HG02852 (cell line): Measurements from ENCODE around the gene MCTP2.

Experiments
- ATAC-seq: cut with Tn5 transposase; IDR thresholded peaks from one replicate; pipeline ENCODE4 v1.9.1; 2021; ENCODE audit warnings: mild to moderate bottlenecking, moderate library complexity; ENCODE audit not compliant: unreplicated experiment

Gene MCTP2

DNA sequence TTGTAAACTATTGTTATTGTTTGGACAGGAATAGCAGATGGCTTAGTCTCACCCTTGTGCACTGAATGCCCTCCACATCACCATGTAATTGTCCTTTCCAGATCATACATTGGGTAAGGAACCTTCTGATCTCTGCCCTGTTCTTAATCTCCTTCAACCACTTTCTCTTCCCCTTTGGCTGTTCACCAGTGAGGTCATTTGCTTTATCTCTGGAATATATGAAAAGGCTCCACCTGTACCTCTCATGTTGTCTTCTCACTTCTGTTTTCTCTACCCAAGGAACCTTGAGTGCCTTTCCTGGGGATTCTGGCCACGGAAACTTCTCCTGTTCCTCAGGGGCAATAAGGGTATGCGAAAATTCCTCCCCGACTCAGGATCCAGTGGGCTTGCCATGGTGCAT lies 28.5 kb downstream of the MCTP2 start:
- no peak for ATAC-seq

DNA sequence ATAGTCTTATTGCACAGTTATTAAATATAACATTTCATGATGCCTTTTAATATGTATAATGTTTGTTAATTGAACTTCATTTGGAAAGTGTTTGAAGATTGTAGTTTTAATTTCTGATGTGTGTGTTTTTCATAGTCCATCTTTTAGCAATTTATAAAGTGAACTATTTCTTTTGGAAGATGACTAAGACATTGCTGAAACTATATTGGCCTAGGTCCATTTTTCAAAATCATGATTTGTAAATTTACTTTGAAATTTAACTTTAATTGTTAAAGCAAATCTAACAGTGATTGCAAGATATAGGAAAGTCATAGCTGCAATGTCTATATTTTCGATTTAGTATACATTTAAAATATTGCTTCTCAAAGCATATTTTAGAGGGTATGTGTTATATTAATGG lies 30.8 kb downstream of the MCTP2 start:
- ATAC-seq = no peak

DNA sequence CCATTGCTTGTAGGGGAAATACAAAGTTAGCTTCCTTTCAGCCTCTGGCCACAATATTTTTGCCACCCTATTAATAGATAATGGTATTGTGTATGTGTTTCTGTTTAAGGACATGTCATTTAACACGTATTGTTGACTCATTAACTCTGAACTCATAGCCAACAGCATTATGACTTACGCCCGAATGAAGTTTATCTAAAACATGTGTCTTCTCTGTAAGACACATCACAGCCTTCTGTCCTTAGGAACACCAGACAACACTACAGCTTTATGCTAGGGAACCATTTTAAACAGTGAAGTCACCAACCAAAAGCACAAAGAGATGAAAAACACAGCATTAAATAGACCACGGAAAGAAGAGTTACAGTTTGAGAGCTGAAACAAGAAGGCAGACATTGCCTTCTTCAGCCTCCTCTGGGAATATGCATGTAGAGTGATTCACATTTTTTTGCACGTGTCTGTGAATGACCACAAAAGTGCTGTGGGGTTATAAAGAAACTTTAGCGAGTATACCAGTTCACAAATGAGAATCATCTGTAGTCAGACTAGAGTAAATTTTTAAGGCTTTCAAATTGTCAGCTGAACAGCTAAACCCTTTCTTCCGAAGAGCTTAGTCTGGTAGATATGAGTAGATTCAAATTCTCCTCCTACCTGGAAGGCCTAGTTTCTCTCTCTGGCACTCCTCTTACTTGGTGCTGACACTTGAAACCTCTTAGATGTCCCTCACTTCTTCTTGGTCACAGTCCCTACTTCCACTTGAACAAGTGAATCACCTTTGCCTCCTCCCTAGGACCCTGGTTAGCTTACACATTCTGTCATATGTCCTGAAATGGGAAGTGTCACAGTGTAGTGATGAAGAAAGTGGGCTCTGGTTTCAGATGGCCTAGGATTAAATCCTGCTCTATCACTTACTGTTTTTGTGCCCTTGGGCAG lies 32.2 kb downstream of the MCTP2 start:
- peak; percentile 52 for ATAC-seq

DNA sequence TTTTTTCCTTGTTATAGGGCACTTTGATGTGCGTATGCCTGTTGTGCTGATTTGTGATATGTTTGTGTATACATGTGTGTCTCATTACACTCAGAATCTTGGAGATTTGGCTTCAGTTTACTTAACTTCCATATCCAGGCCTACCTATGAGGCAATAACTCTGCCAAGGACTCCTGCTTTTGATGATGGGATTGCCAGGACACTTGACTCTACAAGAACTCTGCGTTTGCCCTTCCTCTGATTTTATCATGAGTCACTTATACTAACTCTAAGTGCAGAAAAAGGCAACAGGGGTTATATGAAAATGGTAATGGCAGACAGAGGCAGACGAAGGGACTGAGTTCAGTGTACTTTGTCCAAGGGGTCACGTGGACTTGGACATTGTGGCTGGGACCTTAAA lies 33.6 kb downstream of the MCTP2 start:
- ATAC-seq = no peak

DNA sequence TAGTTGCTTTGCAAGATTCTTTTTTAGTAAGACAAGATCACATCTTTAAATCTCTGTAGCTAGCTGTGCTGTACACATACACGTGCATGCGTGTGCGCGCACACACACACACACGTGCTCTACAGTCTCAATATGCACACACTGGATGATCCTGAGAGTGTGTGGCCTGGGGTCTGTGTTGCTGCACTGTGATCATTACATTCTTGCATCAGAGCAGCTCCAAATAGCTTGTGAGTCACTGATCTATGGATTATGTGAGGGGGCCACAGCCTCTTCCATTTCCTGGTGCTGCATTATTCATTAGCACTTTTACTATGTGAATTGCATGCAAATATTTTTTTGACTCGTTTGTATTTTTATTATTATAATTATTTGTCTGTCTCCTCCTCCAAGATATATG lies 34.6 kb downstream of the MCTP2 start:
- no peak for ATAC-seq

DNA sequence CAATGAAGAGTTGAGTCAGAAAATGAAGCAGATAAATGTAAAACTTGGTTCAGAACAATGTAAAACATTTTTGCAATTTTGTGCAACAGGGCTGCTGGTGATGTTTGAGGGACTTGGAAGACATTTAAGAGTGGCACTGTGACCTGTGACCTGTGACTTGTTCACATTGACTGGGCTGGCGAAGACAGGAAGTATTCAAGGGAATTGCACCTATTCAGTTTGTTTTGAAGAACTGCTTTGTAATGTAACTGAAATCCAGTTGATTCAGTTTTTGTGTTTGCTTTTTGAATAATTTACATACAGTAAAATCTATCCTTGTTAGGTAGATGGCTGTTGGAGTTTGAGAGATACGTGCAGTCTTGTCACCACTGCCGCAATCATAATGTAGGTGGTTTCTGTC lies 35.4 kb downstream of the MCTP2 start:
- ATAC-seq = no peak

DNA sequence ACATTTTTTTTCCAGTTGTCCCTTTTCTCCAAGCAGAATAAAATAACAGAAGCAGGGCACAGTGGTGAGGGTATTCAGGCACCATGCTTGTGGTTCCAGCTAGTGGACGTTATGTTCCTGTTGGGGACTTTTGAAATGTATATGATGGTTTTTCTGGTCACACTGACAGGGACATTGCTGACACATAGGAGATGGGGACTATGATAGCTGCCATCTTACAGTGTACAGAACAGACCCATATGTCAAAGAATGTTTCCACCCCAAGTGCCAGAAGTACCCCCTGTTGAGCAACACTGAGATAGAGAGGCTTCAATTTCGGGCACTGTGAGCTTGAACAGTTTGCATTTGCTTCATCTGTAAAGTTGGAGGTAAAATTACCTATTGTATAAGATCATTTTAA lies 38.6 kb downstream of the MCTP2 start:
- ATAC-seq = no peak

DNA sequence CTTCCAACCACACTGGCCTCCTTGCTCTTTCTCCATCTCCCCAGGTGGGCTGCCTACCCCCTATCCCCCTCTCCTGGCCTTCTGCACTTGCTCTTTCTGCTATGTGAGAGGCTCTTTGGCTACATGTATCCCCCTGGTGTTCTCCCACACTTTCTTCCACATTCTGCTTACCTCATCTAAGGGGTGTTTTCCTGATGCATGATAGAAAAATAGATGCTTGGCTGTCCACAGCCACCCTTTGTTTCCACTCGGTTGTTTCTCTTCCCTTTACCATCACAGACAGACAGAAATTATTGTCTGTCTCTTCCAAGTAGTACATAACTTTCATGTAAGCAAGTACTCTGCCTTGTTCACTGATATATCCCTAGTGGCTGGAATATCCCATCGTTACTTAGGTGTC lies 39.2 kb downstream of the MCTP2 start:
- no peak for ATAC-seq

DNA sequence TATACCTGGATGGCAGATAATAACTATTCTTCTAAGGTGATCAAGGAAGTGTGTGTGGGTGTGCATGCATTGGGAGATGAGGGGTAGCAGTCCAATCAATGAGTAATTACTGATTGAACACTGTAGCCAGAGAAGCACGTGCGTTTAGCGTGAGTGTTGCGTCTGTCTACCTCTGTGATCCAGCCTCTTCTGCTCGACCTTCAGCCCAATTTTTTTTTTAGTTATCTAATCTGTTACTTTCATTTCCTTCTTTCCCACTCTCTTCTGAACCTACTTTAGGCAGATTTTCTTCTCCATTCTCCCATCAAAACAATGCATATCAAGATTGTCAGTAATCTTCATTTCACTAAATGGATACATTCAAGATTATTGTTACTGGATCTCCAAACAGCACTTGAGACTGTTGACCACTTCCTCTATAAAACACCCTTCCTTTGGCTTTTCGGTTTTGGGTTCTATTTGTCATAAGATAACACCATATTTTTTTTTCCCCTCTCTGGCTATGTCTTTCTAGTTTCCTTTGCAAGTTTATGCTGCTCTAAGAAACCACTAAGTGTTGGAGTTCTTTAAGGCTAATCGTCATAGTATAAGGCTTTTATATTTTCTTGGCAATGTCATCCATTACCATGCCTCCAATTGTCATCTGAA lies 41.0 kb downstream of the MCTP2 start:
- peak; percentile 77 for ATAC-seq

DNA sequence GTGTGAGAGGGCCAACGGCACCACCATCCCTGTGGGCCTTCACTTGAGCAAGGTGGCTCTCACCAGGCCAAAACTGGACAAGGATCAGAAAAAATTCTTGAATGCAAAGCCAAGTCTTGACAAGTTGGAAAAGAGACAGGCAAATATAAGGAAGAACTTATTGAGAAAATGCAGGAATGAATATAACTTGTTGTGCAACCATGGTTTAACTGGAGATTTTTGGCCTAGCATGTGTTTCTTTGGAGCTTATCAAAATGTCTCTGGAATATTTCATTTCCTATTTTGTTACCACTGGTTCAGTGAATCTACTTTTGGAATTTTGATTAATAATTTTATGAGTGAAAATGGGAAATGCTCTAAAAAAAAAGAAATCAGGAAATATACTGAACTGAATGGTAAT lies 42.5 kb downstream of the MCTP2 start:
- no peak for ATAC-seq

DNA sequence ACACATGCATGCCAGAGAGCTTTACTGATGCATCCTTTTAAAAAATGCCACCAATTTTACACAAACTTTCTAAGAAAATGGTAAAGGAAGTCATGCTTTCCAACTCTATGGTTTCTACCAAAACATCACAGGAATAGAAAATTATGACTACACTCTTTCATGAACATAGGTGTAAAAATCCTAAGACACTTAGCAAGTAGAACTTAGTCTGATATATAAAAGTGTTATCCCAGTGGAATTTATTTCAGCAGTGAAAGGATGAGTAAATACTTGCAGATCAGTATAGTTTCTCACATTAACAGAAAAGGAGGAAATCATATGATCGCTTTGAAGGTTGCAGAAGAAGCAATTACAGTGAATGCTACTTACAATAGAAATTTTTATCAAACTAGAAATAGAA lies 43.4 kb downstream of the MCTP2 start:
- ATAC-seq = no peak

DNA sequence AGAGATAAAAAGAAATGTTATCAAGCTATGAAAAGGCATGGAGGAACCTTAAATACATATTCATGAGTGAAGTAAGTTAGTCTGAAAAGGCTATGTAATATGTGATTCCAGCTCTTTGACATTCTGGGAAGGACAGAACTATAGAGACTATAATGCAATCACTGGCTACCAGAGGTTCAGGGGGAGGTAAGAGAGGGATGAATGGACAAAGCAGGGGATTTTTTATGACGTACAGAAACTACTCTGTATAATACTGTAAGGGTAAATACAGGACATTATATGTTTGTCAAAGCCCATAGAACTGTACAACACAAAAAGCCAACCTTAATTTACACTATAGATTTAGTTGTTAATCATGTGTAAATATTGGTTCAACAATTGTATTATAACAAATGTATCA lies 46.1 kb downstream of the MCTP2 start:
- no peak for ATAC-seq

DNA sequence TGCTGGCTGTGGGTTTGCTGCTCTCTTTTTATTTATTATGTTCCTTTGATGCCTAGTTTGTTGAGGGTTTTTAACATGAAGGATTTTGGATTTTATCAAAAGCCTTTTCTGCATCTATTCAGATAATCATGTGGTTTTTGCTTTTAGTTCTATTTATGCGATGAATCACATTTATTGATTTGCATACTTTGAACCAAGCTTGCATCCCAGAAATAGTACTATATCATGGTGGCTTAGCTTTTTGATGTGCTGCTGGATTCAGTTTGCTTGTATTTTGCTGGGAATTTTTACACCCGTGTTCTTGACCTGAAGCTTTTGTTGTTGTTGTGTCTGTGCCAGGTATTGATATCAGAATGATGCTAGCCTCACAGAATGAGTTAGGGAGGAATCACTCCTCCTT lies 48.4 kb downstream of the MCTP2 start:
- no peak for ATAC-seq

DNA sequence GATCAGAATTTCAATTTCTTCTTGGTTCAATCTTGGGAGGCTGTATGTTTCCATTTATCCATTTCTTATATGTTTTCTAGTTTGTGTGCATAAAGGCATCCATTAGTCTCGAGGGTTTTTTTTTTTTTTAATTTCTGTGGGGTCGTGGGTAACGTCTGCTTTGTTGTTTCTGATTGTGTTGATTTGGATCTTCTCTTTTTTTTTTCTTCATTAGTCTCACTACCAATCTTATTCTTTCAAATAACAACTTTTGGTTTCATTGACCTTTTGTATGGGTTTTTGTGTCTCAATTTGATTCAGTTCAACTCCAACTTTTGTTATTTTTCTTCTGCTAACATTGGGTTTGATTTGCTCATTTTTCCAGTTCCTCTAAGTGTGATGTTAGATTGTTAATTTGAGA lies 48.9 kb downstream of the MCTP2 start:
- ATAC-seq = no peak

DNA sequence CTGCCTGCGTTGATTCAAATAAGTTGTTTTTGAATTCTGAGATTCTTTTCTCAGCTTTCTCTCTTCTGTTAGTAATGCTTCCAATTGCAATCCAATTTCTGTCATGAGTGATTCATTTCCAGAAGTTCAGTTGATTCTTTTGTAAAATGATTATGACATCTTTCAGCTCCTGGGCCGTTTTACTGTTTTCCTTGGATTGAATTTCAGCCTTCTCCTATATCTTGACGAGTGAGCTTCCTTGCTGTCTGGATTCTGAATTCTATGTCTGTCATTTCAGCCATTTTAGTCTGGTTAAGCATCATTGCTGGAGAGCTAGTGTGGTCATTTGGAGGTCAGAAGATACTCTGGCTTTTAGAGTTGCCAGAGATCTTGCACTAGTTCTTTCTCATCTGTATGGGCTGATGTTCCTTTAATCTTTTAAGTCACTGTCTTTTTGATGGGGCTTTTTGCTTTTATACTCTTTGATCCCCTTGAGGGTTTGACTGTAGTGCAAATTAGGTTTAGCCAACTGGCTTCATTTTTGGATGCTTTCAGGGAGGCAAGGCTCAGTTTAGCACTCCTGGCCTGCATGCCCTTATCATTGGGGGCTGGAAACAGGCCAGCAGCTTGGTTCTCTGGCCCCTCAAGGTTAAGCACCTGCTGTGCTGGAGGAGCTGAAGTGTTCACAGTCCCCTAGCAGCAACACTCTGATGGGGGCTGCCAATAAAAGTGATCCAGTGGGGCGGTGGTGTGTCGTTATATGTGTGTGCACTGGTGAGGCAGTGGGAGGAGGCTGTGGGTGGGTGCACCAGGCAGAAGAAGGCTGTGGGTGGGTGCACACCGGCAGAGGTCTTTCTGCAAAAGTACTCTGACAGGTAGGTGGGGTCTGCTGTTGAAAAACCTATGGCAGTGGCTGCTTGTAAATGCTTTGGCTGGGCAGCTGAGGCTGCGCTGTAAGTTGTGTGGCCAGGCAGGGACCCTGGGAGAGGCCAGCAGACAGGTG lies 51.2 kb downstream of the MCTP2 start:
- no peak for ATAC-seq

DNA sequence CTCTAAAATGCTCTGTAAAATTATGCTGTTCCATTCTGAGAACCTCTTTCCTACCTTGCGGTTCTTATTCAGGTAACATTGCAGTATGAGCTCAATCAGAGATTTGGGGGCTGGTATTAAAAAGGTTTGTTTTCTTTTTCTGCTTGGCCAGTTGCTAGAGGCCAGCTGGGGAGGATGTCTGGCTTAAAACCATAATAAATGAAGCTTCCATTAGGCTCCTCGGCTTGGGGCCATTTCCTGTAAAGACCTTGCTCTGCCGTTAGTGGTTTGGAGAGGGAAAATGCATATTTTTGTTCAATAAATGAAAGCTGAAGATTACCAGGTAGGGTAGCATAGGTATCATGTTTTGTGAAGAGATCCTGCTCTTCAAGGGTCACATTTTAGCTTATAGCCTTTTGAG lies 55.2 kb downstream of the MCTP2 start:
- no peak for ATAC-seq

DNA sequence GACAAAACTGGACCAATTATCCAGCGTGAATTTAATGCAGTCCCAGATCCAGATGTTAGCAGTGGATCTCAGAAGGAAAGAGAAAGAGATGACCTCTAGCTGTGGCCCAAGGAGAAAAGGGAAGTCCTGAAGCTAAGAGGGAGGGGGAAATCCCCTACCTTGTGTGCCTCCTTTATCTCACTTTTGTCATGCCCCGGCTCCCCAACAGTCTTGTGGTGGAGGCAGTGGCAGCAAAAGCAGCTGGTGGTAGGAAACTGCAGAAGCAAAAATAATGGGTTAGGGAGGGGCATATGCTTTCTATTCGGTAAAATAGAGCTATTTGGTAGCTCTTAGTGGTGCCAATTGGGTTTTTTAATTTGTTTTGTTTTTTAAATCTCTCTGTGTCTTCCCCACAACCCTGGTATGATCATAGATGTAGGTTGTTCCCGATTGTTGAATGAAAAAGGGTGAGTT lies 56.5 kb downstream of the MCTP2 start:
- ATAC-seq = peak; percentile 100

DNA sequence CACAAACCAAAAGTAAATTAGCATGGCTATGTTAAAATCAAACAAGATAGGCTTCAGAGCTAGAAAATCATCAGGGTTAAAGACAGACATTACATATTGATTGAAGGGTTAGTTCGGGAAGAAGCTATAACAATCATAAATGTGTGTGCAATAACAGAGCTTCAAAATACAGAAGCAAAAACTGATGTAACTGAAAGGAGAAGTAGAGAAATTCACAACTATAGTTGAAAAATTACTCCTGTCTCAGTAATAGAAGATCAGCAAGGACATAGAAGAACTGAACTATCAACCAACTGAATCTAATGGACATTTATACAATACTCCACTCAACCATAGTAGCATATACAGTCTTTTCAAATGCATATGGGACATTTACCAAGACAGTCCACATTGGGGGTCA lies 59.4 kb downstream of the MCTP2 start:
- ATAC-seq = no peak

DNA sequence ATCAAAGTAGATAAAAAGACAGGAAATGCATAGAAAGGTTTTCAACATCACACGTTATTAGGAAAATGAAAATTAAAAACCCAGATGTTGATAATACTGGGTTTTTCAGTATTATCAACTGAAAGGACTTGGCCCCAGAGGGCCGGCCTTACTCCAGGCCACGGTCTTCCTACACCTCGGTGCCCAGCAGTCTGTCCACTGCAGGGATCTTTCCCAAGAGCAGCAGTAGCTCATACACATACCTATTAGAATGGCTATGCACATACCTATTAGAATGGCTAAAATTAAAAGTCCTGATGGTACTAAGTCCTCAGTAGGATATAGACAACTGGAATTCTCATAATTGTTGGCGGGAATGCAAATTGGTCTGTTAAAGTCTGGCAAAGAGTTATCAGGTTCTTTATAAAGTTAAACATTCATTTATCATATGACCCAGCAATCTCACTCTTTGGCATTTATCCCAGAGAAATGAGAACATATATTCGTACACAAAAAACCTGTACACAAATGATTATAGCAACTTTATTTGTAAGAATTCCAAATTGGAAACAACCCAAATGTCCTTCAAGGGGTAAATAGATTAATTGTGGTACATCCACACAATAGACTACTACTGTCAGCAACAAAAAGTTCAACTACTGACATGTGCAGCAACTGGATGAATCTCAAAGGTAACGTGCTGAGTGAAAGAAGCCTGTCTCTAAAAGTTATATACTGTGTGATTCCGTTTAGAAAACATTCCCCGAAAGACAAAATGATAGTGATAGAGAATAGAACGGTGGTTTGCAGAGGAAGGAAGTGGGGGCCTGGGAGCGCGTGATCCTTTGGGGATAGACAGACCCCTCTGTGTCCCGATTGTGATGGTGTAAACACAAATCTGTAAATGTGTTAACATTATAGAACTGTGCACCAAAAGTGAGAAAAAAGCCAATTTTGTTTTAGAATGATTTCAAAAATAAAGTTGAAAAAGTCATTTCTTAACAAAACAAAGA lies 62.3 kb downstream of the MCTP2 start:
- ATAC-seq = no peak

DNA sequence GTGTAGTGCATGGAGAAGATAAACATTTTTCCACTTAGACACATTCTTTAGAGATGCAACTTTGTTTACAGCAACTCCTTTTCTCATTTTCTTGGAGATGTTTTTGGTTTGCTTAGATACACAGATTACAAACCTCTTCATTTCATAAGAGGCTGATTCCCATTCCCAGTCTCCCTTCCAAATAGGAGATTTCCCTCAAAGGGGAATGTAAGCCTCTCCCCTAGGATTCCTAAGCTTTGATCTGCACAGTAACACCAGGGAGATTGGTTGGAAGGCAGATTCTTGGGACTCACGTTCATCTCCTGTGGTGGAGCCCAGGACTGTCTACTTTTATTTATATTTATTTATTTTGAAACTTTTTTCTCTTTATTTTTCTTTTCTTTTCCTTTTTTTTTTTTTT lies 63.2 kb downstream of the MCTP2 start:
- ATAC-seq = no peak
